Body of pancreas (tissue), 4 donors: Measurements from ENCODE around the gene MIER1. TPM values are rescaled to one million over a fixed set of nuclear protein-coding genes. Genes with fewer than 3 reads are reported as not detected.

Experiments used
- ATAC-seq: fragments of 150-250 bp; one replicate; pipeline ENCODE4 v1.9.1; 2016
- DNase-seq, 4 donors: peaks; one replicate each; pipeline ENCODE4 v3.0.0-alpha.2; 2019
- H3K27ac ChIP-seq, 4 donors: fragments of 200-600 bp; sonication (generic); 1 replicate in 3 of 4; 2 replicates in 1 of 4; pipeline versions ENCODE4 v1.5.1 to v1.6.1; 2016 to 2019; ENCODE audit warnings: mild to moderate bottlenecking in 1 of 4, mixed read lengths in 1 of 4, moderate library complexity in 1 of 4
- H3K27me3 ChIP-seq, 2 donors: fragments of 200-600 bp; sonication (generic); one replicate each; pipeline ENCODE4 v1.6.0; 2016; ENCODE audit warnings: mild to moderate bottlenecking in 1 of 2
- H3K36me3 ChIP-seq, 2 donors: fragments of 200-600 bp; sonication (generic); replicated peaks in 1 of 2; 2 replicates each; pipeline ENCODE4 v1.5.1; 2016; ENCODE audit warnings: low read depth in 2 of 2; ENCODE audit not compliant: insufficient read depth in 1 of 2
- H3K4me1 ChIP-seq: fragments of 200-600 bp; sonication (generic); one replicate; pipeline ENCODE4 v1.6.0; 2016
- H3K4me3 ChIP-seq, 2 donors: fragments of 200-600 bp; sonication (generic); 1 replicate in 1 of 2; 2 replicates in 1 of 2; pipeline ENCODE4 v1.5.1; 2016 to 2019
- H3K9me3 ChIP-seq, 3 donors: fragments of 200-600 bp; sonication (generic); 1 replicate in 2 of 3; 2 replicates in 1 of 3; pipeline ENCODE4 v1.5.1; 2016
- POLR2A ChIP-seq, 3 donors: fragments of 450-650 bp; IDR thresholded peaks; one replicate each; pipeline ENCODE4 v1.6.1; 2016; ENCODE audit warnings: antibody characterized with exemption in 3 of 3, mild to moderate bottlenecking in 2 of 3
- WGBS, 2 donors: methylation state at CpG; one replicate each; pipeline ENCODE4 v1.1.5; 2017; 5-methylcytosine and 5-hydroxymethylcytosine counted together
- intact Hi-C: fragments of 100-400 bp; cut with DNase I; formaldehyde crosslinking; loops from one replicate; pipeline ENCODE4 v1.15.1; 2023
- total RNA-seq, 2 donors: library from RNA; depleted of rRNA; stranded (reverse); fragments of >200 nt; gene quantifications; one replicate each; pipeline ENCODE4 v1.1.0, GENCODE V29; 2016
- TF ChIP-seq, protein P1 (sequence below), 7 experiments: fragments of 450-650 bp in 4 of 7; fragments of 200-600 bp in 3 of 7; sonication (generic) in 3 of 7; IDR thresholded peaks; one replicate each; pipeline ENCODE4 v1.5.1; 2016 to 2019; ENCODE audit warnings: antibody characterized with exemption in 7 of 7

The MIER1 gene
- total RNA-seq, 2 donors from 2014 or later, result 14.2 to 25.2 TPM

DNA sequence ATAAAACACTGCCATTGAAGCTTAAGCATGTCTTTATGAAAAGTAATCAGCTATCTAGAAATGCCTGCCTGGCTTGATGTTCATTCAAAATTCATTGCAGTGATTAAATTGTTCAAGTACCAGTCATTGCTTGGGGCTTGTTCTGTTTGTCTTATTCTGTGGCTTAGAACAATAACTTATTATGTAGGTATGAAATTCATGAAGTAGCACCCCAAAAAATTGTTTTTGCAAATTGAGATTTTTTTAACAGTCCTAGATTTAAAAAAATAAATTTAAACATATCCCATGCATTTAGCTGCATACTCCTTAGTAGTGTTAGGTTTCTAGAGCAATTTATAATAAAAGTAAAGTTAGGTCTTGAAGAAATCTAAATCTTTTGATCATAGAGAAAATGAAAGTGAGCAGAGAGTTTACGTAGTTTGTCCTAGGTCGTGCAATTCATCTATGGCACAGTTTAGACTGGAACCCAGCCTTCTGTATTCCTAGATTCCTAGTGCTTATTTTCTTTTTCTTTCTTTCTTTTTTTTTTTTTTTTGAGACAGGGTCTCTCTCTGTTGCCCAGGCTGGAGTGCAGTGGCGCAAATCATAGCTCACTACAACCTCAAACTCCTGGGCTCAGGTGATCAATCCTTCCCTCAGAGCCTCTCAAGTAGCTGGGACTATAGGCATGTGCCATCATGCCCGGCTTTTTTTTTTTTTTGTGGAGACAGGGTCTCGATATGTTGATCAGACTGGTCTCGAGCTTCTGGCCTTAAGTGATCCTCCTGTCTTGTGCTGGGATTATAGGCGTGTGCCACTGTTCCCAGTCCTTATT, 9.3 kb downstream of the MIER1 start:
- no peak for DNase-seq
- Histone ChIP-seq H3K27me3 (no peaks in the 10 kb centered on the region), H3K36me3 (no peaks in the 10 kb centered on the region), H3K4me1 (peaks cover 37% of the 10 kb centered on the region), H3K9me3 (no peaks in the 10 kb centered on the region), H3K27ac (no peak overlapping the region), H3K4me3 (no peak overlapping the region)
- no peak for TF ChIP-seq POLR2A (IDR thresholded peaks at IDR 0.05)
- TF ChIP-seq, protein P1, sequence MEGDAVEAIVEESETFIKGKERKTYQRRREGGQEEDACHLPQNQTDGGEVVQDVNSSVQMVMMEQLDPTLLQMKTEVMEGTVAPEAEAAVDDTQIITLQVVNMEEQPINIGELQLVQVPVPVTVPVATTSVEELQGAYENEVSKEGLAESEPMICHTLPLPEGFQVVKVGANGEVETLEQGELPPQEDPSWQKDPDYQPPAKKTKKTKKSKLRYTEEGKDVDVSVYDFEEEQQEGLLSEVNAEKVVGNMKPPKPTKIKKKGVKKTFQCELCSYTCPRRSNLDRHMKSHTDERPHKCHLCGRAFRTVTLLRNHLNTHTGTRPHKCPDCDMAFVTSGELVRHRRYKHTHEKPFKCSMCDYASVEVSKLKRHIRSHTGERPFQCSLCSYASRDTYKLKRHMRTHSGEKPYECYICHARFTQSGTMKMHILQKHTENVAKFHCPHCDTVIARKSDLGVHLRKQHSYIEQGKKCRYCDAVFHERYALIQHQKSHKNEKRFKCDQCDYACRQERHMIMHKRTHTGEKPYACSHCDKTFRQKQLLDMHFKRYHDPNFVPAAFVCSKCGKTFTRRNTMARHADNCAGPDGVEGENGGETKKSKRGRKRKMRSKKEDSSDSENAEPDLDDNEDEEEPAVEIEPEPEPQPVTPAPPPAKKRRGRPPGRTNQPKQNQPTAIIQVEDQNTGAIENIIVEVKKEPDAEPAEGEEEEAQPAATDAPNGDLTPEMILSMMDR (IDR thresholded peaks at IDR 0.05), result no peak
- intact Hi-C loops, result no loop called here
- WGBS, 2 donors, result 72 to 83% methylated on average over 7 of the region's 7 CpGs
- no peak for ATAC-seq

DNA sequence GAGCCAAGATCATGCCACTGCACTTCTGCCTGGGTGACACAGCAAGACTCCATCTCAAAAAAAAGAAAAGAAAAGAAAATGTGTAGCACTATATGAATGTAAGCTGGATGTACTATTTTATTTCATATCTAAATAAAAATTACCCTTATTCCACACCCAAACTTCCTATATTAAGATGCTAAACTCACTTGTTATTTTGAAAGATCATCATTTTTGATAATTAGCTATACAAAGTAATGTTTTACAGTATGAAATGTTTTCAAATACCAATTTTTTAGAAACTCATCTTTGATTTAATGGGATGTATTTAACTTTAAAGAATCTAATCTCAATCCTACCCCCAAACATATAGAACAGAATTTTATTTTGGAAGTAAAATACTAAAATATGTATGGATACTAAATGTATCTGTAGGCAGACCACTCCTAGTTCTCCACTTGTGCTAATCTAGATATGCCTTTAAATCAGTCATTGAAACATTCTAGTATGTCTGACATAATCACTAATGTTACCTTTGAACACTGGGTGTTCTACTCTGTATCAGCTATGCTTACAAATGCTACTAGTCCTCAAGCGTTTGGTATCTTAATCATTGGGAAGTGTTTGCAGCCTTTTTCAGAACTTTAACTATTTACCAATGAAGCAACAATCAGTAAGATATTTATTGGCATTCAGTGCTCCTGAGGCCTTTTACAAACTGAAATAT, 12.9 kb downstream of the MIER1 start:
- no peak for DNase-seq
- WGBS, 2 donors, result 0 to 10% methylated on average over 1 of the region's 1 CpG
- TF ChIP-seq POLR2A (IDR thresholded peaks at IDR 0.05), result no peak
- TF ChIP-seq, protein P1 (IDR thresholded peaks at IDR 0.05), result no peak
- intact Hi-C loops, result no loop called here
- Histone ChIP-seq H3K4me1 (peaks cover 21% of the 10 kb centered on the region), H3K9me3 (no peaks in the 10 kb centered on the region), H3K27me3 (no peaks in the 10 kb centered on the region), H3K4me3 (no peak overlapping the region), H3K36me3 (no peaks in the 10 kb centered on the region), H3K27ac (no peak overlapping the region)
- ATAC-seq, result no peak

DNA sequence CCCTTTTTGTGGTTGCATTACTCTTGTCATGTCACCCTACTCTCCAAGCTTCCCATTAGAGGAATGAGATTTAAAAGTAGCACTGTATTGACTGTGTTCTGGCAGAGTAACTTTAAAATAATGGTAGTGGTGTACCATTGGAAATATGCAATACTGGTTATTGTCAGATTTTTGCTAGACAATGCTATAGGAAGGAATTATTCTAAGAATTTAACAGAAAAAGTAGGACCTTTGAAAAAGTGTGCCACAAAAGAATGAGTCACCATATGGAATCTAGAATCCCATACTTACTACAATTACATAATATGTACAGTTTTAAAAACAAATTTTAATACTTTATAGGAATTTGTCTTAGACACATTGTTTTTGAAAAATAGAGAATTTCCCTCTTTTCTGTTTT, 13.8 kb downstream of the MIER1 start:
- H3K4me3 ChIP-seq, result no peak overlapping the region
- no peaks in the 10 kb centered on the region for H3K27me3 ChIP-seq
- no peak overlapping the region for H3K27ac ChIP-seq
- no peaks in the 10 kb centered on the region for H3K9me3 ChIP-seq
- ATAC-seq (no peak), DNase-seq (no peak)
- peaks cover 11% of the 10 kb centered on the region for H3K4me1 ChIP-seq
- TF ChIP-seq POLR2A (IDR thresholded peaks at IDR 0.05), result no peak
- TF ChIP-seq, protein P1 (IDR thresholded peaks at IDR 0.05), result no peak
- no peaks in the 10 kb centered on the region for H3K36me3 ChIP-seq
- intact Hi-C loops, result no loop called here

DNA sequence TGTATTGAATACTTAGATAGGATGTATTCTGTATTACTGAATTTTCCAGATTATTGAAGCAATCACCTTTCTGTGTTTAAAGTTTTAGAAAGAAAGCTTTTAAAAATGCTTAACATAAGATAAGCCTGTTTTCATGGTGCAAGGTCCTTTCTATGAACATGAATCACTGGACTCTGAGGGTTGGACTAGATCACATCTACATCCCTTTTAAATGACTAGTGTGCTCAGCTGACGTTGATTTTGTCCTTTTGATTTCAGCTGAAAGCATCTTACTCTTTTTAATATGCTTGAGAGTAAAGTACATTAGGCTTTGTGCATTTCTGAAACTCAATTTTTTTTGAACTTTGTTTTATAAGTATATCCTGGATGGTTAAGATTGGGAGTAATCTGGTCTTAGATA, 16.2 kb downstream of the MIER1 start:
- ATAC-seq (no peak), DNase-seq (no peak)
- 81 to 87% methylated on average over 1 of the region's 1 CpG for WGBS, 2 donors
- Histone ChIP-seq H3K27ac (no peak overlapping the region), H3K36me3 (no peaks in the 10 kb centered on the region), H3K9me3 (no peaks in the 10 kb centered on the region), H3K27me3 (no peaks in the 10 kb centered on the region), H3K4me1 (peaks cover 22% of the 10 kb centered on the region), H3K4me3 (no peak overlapping the region)
- intact Hi-C loops, result no loop called here
- TF ChIP-seq, protein P1 (IDR thresholded peaks at IDR 0.05), result no peak
- no peak for TF ChIP-seq POLR2A (IDR thresholded peaks at IDR 0.05)
